GM10248 (cell line): ENCODE results near the gene P2RY11.

Experiments used
- CTCF ChIA-PET: fragments of 300-600 bp; sonication (Branson Sonifier 250); formaldehyde crosslinking; extraction: SDS; loops from one replicate; lab custom pipeline; 2021; ENCODE audit warnings: antibody characterized with exemption; lab: Yijun Ruan, JAX
- POLR2A ChIA-PET: fragments of 350-650 bp; sonication (Branson Sonifier 250); formaldehyde crosslinking; extraction: SDS; loops from one replicate; lab custom pipeline; 2020; ENCODE audit warnings: antibody characterized with exemption; lab: Yijun Ruan, JAX
- DNase-seq: peaks from one replicate; pipeline ENCODE4 v3.0.0; 2012; ENCODE audit errors: extremely low spot score
- CTCF ChIP-seq: IDR thresholded peaks from 2 replicates; pipeline ENCODE4 v1.5.1; 2012; ENCODE audit warnings: mild to moderate bottlenecking, low read depth; ENCODE audit errors: extremely low read depth, missing control alignments, control extremely low read depth

The P2RY11 gene

GRCh38 chr19:10134040-10134439 lies 22.5 kb downstream of the P2RY11 start:
- DNase-seq: no peak
- no peak for TF ChIP-seq CTCF
- ChIA-PET POLR2A (no interaction called here), CTCF (interaction anchor here (1.0 to 3.1 kb wide), 3 partner anchors 9 to 117 kb away, joined by 3 to 13 read pairs (median 4); no protein-coding TSS in a partner anchor)

DNA sequence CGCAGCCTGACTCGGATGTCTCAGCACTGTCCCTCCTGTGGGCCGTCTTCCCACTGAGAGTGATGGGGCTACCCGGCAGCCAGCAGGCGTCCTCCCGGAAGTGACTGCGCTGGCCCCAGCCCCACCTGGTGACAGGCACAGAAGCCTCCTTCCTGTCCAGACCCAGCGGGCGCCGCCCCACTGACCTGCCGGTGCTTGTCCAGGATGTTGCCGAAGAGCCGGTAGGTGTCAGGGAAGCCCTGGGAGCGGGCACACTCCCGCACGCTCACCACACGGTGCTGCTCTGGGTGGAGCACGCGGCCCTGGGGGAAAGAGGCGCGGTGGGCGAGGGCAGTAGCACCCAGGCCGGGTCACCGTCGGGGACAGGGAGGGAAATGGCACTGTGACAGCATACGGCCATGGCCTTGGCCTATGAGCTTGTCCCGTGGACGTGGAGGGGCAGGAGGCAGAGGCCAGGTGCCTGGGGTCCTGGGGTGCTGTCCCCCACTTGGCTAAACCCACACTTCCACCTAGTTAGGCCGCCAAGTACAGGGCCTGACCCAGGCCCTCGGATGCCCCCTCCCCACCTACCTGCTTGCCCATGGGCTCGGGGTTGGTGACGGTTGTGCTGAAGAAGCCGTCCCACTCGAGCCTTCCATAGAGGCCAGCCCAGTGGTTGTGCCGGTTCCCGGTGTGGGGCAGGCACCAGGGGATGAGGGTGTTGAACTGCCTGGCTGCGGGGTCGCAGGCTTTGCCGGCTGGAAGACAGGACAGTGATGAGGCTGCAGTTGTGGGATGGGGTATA lies 24.2 kb downstream of the P2RY11 start:
- TF ChIP-seq CTCF: no peak
- CTCF ChIA-PET: interaction anchor here (1.0 to 1.3 kb wide), 2 partner anchors 16 to 37 kb away, joined by 3 read pairs; no protein-coding TSS in a partner anchor
- no peak for DNase-seq
- POLR2A ChIA-PET: no interaction called here

DNA sequence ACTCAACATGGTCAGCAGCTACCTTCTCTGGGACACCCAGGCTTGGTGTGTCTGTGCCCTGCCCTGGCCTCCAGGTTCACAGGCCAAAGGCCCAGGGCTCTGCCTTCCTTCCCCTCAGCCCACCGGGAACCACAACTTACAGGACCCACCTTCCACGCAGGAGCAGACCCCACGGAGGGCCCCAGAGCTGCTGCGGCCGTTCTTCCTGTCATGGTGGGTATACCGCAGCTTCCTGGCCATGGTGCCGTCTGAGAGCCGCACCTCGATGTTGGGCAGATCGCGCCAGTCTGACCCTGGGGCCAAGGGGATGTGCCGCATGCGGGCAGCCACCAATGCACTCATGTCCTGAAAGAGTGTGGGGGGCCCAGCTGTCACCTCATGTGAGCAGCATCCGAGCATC lies 25.4 kb downstream of the P2RY11 start:
- POLR2A ChIA-PET: no interaction called here

DNA sequence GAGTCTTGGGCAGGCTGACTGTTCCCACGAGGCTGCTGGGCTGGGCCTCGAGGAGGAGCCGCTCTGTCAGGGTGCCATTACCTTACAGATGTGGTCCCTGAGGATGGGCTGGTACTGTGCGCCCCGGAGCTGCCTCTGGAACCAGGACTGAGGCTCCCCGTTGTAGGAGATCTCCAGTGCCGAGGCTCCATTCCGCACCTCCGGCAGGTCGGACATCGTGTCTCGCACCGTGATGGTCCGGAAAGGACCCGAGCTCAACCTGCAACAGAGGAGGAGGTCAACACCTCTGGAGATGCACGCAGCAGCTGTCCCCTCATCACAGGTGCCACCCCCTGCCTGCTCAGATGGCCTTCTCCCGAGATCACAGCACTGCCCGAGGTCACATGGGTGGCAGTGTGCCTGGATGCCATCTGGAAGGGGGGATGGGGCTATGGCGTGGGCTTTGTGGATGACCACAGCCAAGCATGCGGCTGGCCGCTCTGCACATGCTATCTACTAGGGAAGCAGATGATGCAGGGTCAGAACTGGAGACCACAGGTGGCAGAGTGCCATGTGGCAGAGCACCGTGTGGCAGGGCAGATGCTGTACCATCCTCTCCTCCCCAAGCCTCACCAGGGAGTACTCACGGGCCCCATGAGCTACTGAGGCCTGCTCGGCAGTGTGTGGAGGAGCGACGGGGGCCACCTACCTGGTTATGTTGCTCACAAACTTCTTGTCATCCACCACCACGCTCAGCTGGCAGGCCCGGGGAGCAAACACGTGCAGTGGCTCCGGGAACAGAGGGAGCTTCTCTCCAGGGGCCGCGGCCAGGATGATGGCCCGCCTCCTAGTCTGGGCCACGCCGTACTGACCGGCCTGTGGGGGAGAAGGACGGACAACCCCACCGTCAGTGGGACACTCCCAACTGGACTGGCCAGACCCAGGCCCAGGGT lies 26.5 kb downstream of the P2RY11 start:
- ChIA-PET POLR2A (no interaction called here), CTCF (interaction anchor here (1.0 to 1.6 kb wide), 4 partner anchors 10 to 121 kb away, joined by 3 to 5 read pairs (median 4); no protein-coding TSS in a partner anchor)
- DNase-seq: no peak
- TF ChIP-seq CTCF: no peak

More for the DNA sequence above, 25.4 kb downstream of the P2RY11 start:
- no peak for DNase-seq
- CTCF ChIA-PET: interaction anchor here (1.0 to 1.3 kb wide), 2 partner anchors 17 to 38 kb away, joined by 3 read pairs; no protein-coding TSS in a partner anchor
- no peak for TF ChIP-seq CTCF

DNA sequence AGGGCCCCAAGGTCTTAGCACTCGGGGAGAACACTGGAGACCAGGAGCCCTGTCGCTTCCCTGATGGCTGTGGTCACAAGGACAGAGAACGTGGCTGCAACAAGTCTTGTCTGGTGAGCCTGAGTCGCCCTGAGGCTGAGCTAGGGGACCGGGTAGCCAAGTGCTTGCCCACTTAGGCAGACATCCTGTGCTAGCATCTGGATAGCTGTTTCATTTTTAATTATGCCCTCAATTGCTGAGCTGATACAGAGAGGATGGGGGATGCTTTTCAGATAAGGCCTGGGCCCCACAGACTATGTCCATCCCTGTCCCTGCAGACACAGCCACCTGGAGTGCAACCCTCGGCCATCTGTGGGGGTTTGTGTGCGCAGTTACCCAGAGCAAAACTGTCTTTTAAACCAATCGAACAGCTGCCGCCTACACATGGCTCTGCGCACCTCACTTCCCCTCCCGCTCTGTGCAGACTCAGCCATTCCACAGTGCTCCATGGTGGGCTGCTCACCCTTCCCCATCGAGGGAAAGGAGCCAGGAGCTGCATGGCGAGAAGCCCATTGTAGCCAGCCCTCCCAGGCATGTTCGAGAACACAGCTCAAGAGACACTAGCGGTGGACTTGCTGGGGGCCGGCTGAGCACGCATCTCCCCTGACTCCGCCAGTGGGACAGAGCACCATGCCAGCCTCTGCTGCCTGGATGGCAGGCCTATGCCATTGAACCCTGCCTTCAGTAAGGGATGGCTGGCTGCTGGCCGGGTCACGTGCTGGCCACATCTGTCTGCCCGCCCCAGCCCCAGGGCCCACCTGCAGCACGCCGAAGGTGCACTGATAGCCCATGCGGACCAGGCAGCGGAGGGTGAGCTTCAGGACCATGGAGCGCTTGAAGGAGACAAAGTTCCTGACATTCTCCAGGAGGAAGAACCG lies 27.6 kb downstream of the P2RY11 start:
- ChIA-PET POLR2A (no interaction called here), CTCF (interaction anchor here (1.0 to 1.6 kb wide), 5 partner anchors 8 to 120 kb away, joined by 3 to 5 read pairs (median 3); no protein-coding TSS in a partner anchor)
- TF ChIP-seq CTCF: no peak
- DNase-seq: no peak
